Neural progenitor cell (in vitro differentiated cells): ENCODE data around the gene PPP5C.

Source experiments
- EZH2 ChIP-seq: fragments of 200-600 bp; sonication (generic); IDR thresholded peaks from 2 replicates; pipeline ENCODE4 v1.6.1; 2017; ENCODE audit warnings: antibody characterized with exemption, mild to moderate bottlenecking, moderate library complexity
- EZH2phosphoT487 ChIP-seq: fragments of 200-600 bp; sonication (generic); IDR thresholded peaks from 2 replicates; pipeline ENCODE4 v1.6.1; 2017; ENCODE audit warnings: antibody characterized with exemption
- TF ChIP-seq, protein P1 (sequence below): fragments of 200-600 bp; sonication (generic); IDR thresholded peaks from 2 replicates; pipeline ENCODE4 v1.5.1; 2017; ENCODE audit warnings: antibody characterized with exemption, mild to moderate bottlenecking

DNA sequence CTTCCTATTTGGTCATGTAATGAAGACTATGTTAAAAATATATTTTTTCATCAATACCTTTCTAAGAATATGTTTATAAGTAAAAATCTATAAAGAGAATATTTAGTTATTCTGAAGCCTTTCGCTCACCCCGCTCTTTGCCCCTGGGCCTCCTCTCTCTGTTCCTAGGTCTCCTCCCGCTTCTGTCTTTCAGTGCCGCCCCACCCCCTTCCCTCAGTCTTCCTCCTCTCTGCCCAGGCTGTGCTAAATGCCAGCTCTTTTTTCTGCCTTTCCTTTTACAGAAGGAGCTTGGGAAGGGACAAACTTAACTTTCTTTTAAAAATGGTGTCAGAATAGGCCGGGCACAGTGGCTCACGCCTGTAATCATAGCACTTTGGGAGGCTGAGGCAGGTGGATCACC lies 27.3 kb upstream of the PPP5C start:
- TF ChIP-seq EZH2phosphoT487, result no peak
- TF ChIP-seq, protein P1, sequence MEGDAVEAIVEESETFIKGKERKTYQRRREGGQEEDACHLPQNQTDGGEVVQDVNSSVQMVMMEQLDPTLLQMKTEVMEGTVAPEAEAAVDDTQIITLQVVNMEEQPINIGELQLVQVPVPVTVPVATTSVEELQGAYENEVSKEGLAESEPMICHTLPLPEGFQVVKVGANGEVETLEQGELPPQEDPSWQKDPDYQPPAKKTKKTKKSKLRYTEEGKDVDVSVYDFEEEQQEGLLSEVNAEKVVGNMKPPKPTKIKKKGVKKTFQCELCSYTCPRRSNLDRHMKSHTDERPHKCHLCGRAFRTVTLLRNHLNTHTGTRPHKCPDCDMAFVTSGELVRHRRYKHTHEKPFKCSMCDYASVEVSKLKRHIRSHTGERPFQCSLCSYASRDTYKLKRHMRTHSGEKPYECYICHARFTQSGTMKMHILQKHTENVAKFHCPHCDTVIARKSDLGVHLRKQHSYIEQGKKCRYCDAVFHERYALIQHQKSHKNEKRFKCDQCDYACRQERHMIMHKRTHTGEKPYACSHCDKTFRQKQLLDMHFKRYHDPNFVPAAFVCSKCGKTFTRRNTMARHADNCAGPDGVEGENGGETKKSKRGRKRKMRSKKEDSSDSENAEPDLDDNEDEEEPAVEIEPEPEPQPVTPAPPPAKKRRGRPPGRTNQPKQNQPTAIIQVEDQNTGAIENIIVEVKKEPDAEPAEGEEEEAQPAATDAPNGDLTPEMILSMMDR, result no peak
- TF ChIP-seq EZH2, result no peak
